HepG2 (cell line): ENCODE results near the gene NDUFS2. TPM values are rescaled to one million over a fixed set of nuclear protein-coding genes. Genes with fewer than 3 reads are reported as not detected.
A peak's percentile ranks its signal among the peaks of the same experiment; 100 is the strongest.

Experiments
- DPF2 ChIP-seq: sonication (generic); formaldehyde crosslinking; IDR thresholded peaks from 2 replicates; pipeline ENCODE4 v1.4.0; 2020; ENCODE audit warnings: mild to moderate bottlenecking, low read depth, missing genetic modification reagents, borderline replicate concordance
- FOXK1 ChIP-seq: sonication (generic); formaldehyde crosslinking; IDR thresholded peaks from 2 replicates; pipeline ENCODE4 v1.4.0; 2020; ENCODE audit warnings: low read depth, missing genetic modification reagents, borderline replicate concordance
- GFI1 ChIP-seq: sonication (generic); formaldehyde crosslinking; IDR thresholded peaks from 2 replicates; pipeline ENCODE4 v1.5.0; 2020; ENCODE audit warnings: missing genetic modification reagents, mild to moderate bottlenecking, borderline replicate concordance
- GRHL1 ChIP-seq: sonication (generic); formaldehyde crosslinking; conservative IDR thresholded peaks from 2 replicates; pipeline ENCODE4 v1.8.0; 2022; ENCODE audit warnings: missing genetic modification reagents
- KDM5A ChIP-seq: fragments of 200-600 bp; sonication (generic); IDR thresholded peaks from 2 replicates; pipeline ENCODE4 v1.7.0; 2018; ENCODE audit warnings: antibody characterized with exemption, mild to moderate bottlenecking, low read length, borderline replicate concordance
- KDM5B ChIP-seq: sonication (generic); formaldehyde crosslinking; IDR thresholded peaks from 2 replicates; pipeline ENCODE4 v1.4.0; 2020; ENCODE audit warnings: missing genetic modification reagents, mild to moderate bottlenecking, borderline replicate concordance
- MXD4 ChIP-seq: IDR thresholded peaks from 2 replicates; pipeline ENCODE4 v1.6.1; 2016; ENCODE audit warnings: mild to moderate bottlenecking, missing biosample characterization, missing genetic modification reagents
- NCOA5 ChIP-seq: sonication (generic); formaldehyde crosslinking; IDR thresholded peaks from 2 replicates; pipeline ENCODE4 v1.4.0; 2020; ENCODE audit warnings: missing genetic modification reagents
- NR2C2 ChIP-seq: sonication (generic); formaldehyde crosslinking; IDR thresholded peaks from 2 replicates; pipeline ENCODE4 v1.4.0; 2020; ENCODE audit warnings: missing genetic modification reagents, mild to moderate bottlenecking, moderate library complexity, borderline replicate concordance
- RBFOX2 ChIP-seq: fragments of 200-400 bp; formaldehyde crosslinking; IDR thresholded peaks from 2 replicates; pipeline ENCODE4 v1.6.1; 2017; ENCODE audit warnings: low read depth, mild to moderate bottlenecking, low read length
- SMARCE1 ChIP-seq: fragments of 450-650 bp; IDR thresholded peaks from 2 replicates; pipeline ENCODE4 v1.6.1; 2017; ENCODE audit warnings: borderline replicate concordance
- SP5 ChIP-seq: IDR thresholded peaks from 2 replicates; pipeline ENCODE4 v1.6.1; 2016; ENCODE audit warnings: low read depth, borderline replicate concordance
- SRY ChIP-seq: sonication (generic); formaldehyde crosslinking; IDR thresholded peaks from 2 replicates; pipeline ENCODE4 v1.8.0; 2022; ENCODE audit warnings: mild to moderate bottlenecking, missing genetic modification reagents
- TFAP4 ChIP-seq: sonication (generic); IDR thresholded peaks from 2 replicates; pipeline ENCODE4 v1.6.1; 2016; ENCODE audit warnings: low read depth, borderline replicate concordance
- TFE3 ChIP-seq: IDR thresholded peaks from 2 replicates; pipeline ENCODE4 v1.6.1; 2016
- THAP8 ChIP-seq: sonication (generic); formaldehyde crosslinking; IDR thresholded peaks from 2 replicates; pipeline ENCODE4 v1.5.1; 2020; ENCODE audit warnings: missing genetic modification reagents, mild to moderate bottlenecking, borderline replicate concordance
- ZKSCAN8 ChIP-seq: IDR thresholded peaks from 2 replicates; pipeline ENCODE4 v1.6.1; 2016; ENCODE audit warnings: borderline replicate concordance, missing genetic modification reagents, missing compliant biosample characterization
- ZNF18 ChIP-seq: sonication (generic); formaldehyde crosslinking; IDR thresholded peaks from 2 replicates; pipeline ENCODE4 v1.8.0; 2022; ENCODE audit warnings: mild to moderate bottlenecking, missing genetic modification reagents; ENCODE audit not compliant: insufficient replicate concordance
- ZNF274 ChIP-seq: sonication (generic); formaldehyde crosslinking; IDR thresholded peaks from 2 replicates; pipeline ENCODE4 v1.5.1; 2020; ENCODE audit warnings: mild to moderate bottlenecking, missing genetic modification reagents
- ZNF468 ChIP-seq: sonication (generic); formaldehyde crosslinking; IDR thresholded peaks from 2 replicates; pipeline ENCODE4 v1.8.0; 2022; ENCODE audit warnings: mild to moderate bottlenecking, moderate library complexity, missing genetic modification reagents
- ZNF547 ChIP-seq: sonication (generic); formaldehyde crosslinking; IDR thresholded peaks from 2 replicates; pipeline ENCODE4 v1.5.1; 2020; ENCODE audit warnings: mild to moderate bottlenecking, missing genetic modification reagents
- ZNF562 ChIP-seq: sonication (generic); formaldehyde crosslinking; IDR thresholded peaks from 2 replicates; pipeline ENCODE4 v1.8.0; 2022; ENCODE audit warnings: missing genetic modification reagents, borderline replicate concordance
- ZNF614 ChIP-seq: IDR thresholded peaks from 2 replicates; pipeline ENCODE4 v1.6.1; 2018; ENCODE audit warnings: missing biosample characterization, missing genetic modification reagents, inconsistent platforms, borderline replicate concordance
- ZNF652 ChIP-seq: IDR thresholded peaks from 2 replicates; pipeline ENCODE4 v1.6.1; 2016; ENCODE audit warnings: low read depth, borderline replicate concordance
- ZNF773 ChIP-seq: sonication (generic); formaldehyde crosslinking; IDR thresholded peaks from 2 replicates; pipeline ENCODE4 v1.4.0; 2020; ENCODE audit warnings: missing genetic modification reagents, borderline replicate concordance
- polyA plus RNA-seq, 8 experiments: library from polyadenylated mRNA; depleted of rRNA in 3 of 8; stranded (reverse) in 7 of 8; unstranded in 1 of 8; fragments of >200 nt; fragmentation: Illumina TruSeq in 4 of 8; extraction: Trizol in 4 of 8; gene quantifications; 2 replicates each; pipeline versions ENCODE4 v1.2.1 to v1.2.3, GENCODE V29; 2011 to 2016; ENCODE audit warnings: low read depth in 4 of 8, missing spikeins in 1 of 8, mixed read lengths in 1 of 8; ENCODE audit not compliant: insufficient read depth in 1 of 8
- total RNA-seq, 5 experiments: library from RNA; depleted of rRNA; stranded (reverse); fragments of >200 nt; fragmentation: Illumina TruSeq; extraction: Trizol; gene quantifications; 2 replicates each; pipeline ENCODE4 v1.2.3, GENCODE V29; 2016; ENCODE audit warnings: low read depth in 1 of 5

NDUFS2 gene
- total and polyA plus RNA-seq, 2 of the 13 experiments (the other 11 are each of a cell fraction or from before 2014, with no cell fraction given): 89.9 to 118 TPM

- TF ChIP-seq KDM5A: no peak
- TF ChIP-seq SRY: 0 out of 2 replicates have a peak, but pooled peaks have one; percentile 10
- TF ChIP-seq ZNF614 (CRISPR knock-in tag): 0 out of 2 replicates have a peak, but pooled peaks have one; percentile 8
- TF ChIP-seq ZKSCAN8: no peak
- no peak for TF ChIP-seq ZNF18 (CRISPR knock-in tag)
- no peak for TF ChIP-seq KDM5B
- no peak for TF ChIP-seq SP5 (CRISPR knock-in tag)
- TF ChIP-seq ZNF274 (CRISPR knock-in tag): no peak
- TF ChIP-seq ZNF652 (CRISPR knock-in tag): peak; percentile 94
- TF ChIP-seq NCOA5 (CRISPR knock-in tag): no peak
- no peak for TF ChIP-seq MXD4 (CRISPR knock-in tag)
- no peak for TF ChIP-seq THAP8 (CRISPR knock-in tag)
- TF ChIP-seq ZNF547 (CRISPR knock-in tag): 0 out of 2 replicates have a peak, but pooled peaks have one; percentile 8
- TF ChIP-seq TFE3: 0 out of 2 replicates have a peak, but pooled peaks have one; percentile 6
- TF ChIP-seq TFAP4: peak; percentile 52; the same call in 1 of the 2 replicates
- TF ChIP-seq RBFOX2: 0 out of 2 replicates have a peak, but pooled peaks have one; percentile 34
- no peak for TF ChIP-seq NR2C2 (CRISPR knock-in tag)
- TF ChIP-seq ZNF562 (CRISPR knock-in tag): no peak
- TF ChIP-seq SMARCE1: no peak
- TF ChIP-seq DPF2: no peak
- TF ChIP-seq FOXK1 (CRISPR knock-in tag): no peak
- TF ChIP-seq GFI1 (CRISPR knock-in tag): 0 out of 2 replicates have a peak, but pooled peaks have one; percentile 3
- TF ChIP-seq GRHL1: no peak
- TF ChIP-seq ZNF773 (CRISPR knock-in tag): no peak
- no peak for TF ChIP-seq ZNF468 (CRISPR knock-in tag)
These were observed 23.0 kb downstream of the NDUFS2 start (continued) for GRCh38 chr1:161225178-161225533.
